ENCODE results near the gene OPA1. TPM values are rescaled to one million over a fixed set of nuclear protein-coding genes. Genes with fewer than 3 reads are reported as not detected.

Gene OPA1
- total and polyA plus RNA-seq, 2 of the 8 experiments (the other 6 are each of a cell fraction or from before 2014, with no cell fraction given): 20.3 to 109 TPM

DNA sequence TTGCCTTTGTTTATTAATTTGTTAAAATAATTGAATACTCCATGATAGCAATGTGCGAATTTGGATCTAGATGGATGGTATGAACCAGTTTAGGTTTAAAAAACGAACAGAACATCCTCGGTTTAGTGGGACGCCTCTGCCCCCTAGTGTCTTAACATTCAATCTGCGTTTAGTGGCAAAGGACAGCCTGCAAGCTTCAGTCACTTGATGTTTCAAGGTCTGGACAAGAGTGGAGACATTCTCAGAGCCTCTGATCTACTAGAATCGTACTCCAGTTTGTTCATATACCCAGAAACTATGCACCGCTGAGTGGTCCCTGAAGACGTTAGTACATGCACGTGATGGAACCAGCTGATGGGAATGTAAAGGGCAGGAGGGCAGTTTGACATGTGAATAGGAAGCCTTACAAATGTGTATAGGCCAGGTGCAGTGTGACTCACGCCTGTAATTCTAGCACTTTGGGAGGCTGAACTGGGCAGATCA is 20.5 kb upstream of the OPA1 start:
- Histone ChIP-seq H2AK5ac (ENCODE audit: low read depth, low read length) (no peak overlapping the region), H2BK20ac (ENCODE audit: low read length) (0 out of 2 replicates have a peak overlapping the region, but pooled peaks have one; percentile 9), H3K9ac (replicated peaks in 1 of 4; ENCODE audit: extremely low read depth in 1 of 4, low read depth in 3 of 4, low read length in 3 of 4) (no peak overlapping the region), H3K79me2 (ENCODE audit: control insufficient read depth in 1 of 2, insufficient read depth in 2 of 2, low read length in 2 of 2) (no peaks in the 10 kb centered on the region), H3K18ac (ENCODE audit: extremely low read depth, low read length) (no peak overlapping the region), H2BK5ac (ENCODE audit: low read depth, low read length) (no peak overlapping the region), H3K36me3 (ENCODE audit: control insufficient read depth in 2 of 4, insufficient read depth in 4 of 4, low read length in 3 of 4) (no peaks in the 10 kb centered on the region), H4K5ac (ENCODE audit: insufficient read length, low read depth, low read length) (no peak overlapping the region), H3K4me2 (ENCODE audit: insufficient read depth in 1 of 2, low read depth in 2 of 2, low read length in 2 of 2) (no peak overlapping the region), H4K91ac (replicated peaks; ENCODE audit: insufficient read length, low read length) (no peak overlapping the region), H2BK15ac (ENCODE audit: low read length) (0 out of 2 replicates have a peak overlapping the region, but pooled peaks have one; percentile 81), H3K27me3 (replicated peaks in 1 of 4; ENCODE audit: control insufficient read depth in 3 of 4, extremely low read depth in 1 of 4, insufficient read depth in 3 of 4, low read length in 3 of 4) (no peaks in the 10 kb centered on the region), H3K14ac (ENCODE audit: insufficient read length) (no peak overlapping the region), H4K8ac (ENCODE audit: extremely low read depth, insufficient read depth, low read length) (no peak overlapping the region), H2BK12ac (ENCODE audit: low read depth, low read length) (no peak overlapping the region), H2AFZ (ENCODE audit: low read length) (no peak overlapping the region), H4K20me1 (replicated peaks in 1 of 2; ENCODE audit: control insufficient read depth in 1 of 2, insufficient read depth in 2 of 2, low read length in 2 of 2) (no peaks in the 10 kb centered on the region), H3K4me1 (replicated peaks in 1 of 4; ENCODE audit: control insufficient read depth in 3 of 4, insufficient read depth in 4 of 4, low read length in 3 of 4) (no peaks in the 10 kb centered on the region; a peak in 1 of 7 replicates), H3K23me2 (ENCODE audit: low read depth, low read length) (no peaks in the 10 kb centered on the region), H3K9me3 (ENCODE audit: insufficient read depth in 2 of 2, low read depth in 1 of 2, low read length in 1 of 2) (no peaks in the 10 kb centered on the region), H3K23ac (ENCODE audit: insufficient read length) (no peak overlapping the region), H3K56ac (replicated peaks; ENCODE audit: insufficient read length, low read depth, low read length) (no peak overlapping the region), H3K4ac (replicated peaks; ENCODE audit: insufficient read length, low read depth, low read length) (no peak overlapping the region), H3K79me1 (ENCODE audit: low read depth, low read length) (no peaks in the 10 kb centered on the region), H3K27ac (ENCODE audit: low read depth, low read length) (no peak overlapping the region), H3K4me3 (ENCODE audit: extremely low read depth in 1 of 4, insufficient read depth in 2 of 4, low read depth in 3 of 4, low read length in 4 of 4) (no peak overlapping the region), H2BK120ac (replicated peaks; ENCODE audit: low read depth, low read length) (no peak overlapping the region)
- WGBS, 2 experiments (ENCODE audit: extremely low coverage in 1 of 2, insufficient coverage in 1 of 2, insufficient read length in 1 of 2, insufficient replicate concordance in 2 of 2, low coverage in 1 of 2, low lambda C conversion rate in 2 of 2, missing lambda C conversion rate in 1 of 2): 22% methylated on average over 10 of the region's 10 CpGs; no CpG with 5 or more reads in 1 of the 2 experiments
- ChIA-PET CTCF (ENCODE audit: partially characterized antibody) (interaction anchor here (0.6 to 3.8 kb wide), 36 partner anchors 9 to 1006 kb away, joined by 3 to 43 read pairs (median 4); no protein-coding TSS in a partner anchor), POLR2A (ENCODE audit: partially characterized antibody) (no interaction called here)
- FAIRE-seq (peak; percentile 86), DNase-seq (ENCODE audit: low read depth in 1 of 2, low spot score in 2 of 2) (peak in 1 of 2 experiments; percentile 70)
- TF ChIP-seq TAF1 (IDR thresholded peaks at IDR 0.05; ENCODE audit: low read depth, low read length) (no peak), RAD21 (IDR thresholded peaks at IDR 0.05 in 1 of 2, conservative IDR thresholded peaks at IDR 0.05 in 1 of 2; ENCODE audit: low read depth in 2 of 2, low read length in 2 of 2) (peak; percentile 96), POLR2A (IDR thresholded peaks at IDR 0.05; ENCODE audit: control extremely low read depth in 1 of 2, low read depth in 2 of 2, low read length in 2 of 2) (no peak), TEAD4 (IDR thresholded peaks at IDR 0.05; ENCODE audit: low read depth, low read length) (0 out of 2 replicates have a peak, but pooled peaks have one; percentile 2), JUND (IDR thresholded peaks at IDR 0.05; ENCODE audit: low read length) (peak; percentile 34; the same call in 1 of the 2 replicates)
- TF ChIP-seq, protein P1, sequence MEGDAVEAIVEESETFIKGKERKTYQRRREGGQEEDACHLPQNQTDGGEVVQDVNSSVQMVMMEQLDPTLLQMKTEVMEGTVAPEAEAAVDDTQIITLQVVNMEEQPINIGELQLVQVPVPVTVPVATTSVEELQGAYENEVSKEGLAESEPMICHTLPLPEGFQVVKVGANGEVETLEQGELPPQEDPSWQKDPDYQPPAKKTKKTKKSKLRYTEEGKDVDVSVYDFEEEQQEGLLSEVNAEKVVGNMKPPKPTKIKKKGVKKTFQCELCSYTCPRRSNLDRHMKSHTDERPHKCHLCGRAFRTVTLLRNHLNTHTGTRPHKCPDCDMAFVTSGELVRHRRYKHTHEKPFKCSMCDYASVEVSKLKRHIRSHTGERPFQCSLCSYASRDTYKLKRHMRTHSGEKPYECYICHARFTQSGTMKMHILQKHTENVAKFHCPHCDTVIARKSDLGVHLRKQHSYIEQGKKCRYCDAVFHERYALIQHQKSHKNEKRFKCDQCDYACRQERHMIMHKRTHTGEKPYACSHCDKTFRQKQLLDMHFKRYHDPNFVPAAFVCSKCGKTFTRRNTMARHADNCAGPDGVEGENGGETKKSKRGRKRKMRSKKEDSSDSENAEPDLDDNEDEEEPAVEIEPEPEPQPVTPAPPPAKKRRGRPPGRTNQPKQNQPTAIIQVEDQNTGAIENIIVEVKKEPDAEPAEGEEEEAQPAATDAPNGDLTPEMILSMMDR (IDR thresholded peaks at IDR 0.05; ENCODE audit: control extremely low read depth in 1 of 3, insufficient read depth in 1 of 3, low read depth in 1 of 3, low read length in 3 of 3): peak; percentile 45 to 94 (median 80)

Measured in H1 (cell line).